Suprapubic skin (tissue), 3 donors: ENCODE measurements around the gene LGALS7.
"Not testable (repeated sequence)": the region's sequence is repeated elsewhere in the genome, so short reads cannot be mapped to it uniquely, and the experiment has no call there.

ENCODE experiments used
- CTCF ChIP-seq, 2 donors: fragments of 200-600 bp in 1 of 2; fragments of 450-650 bp in 1 of 2; sonication (generic) in 1 of 2; IDR thresholded peaks; one replicate each; pipeline ENCODE4 v1.5.1; 2016 to 2019; ENCODE audit warnings: antibody characterized with exemption in 2 of 2, mild to moderate bottlenecking in 1 of 2, moderate library complexity in 1 of 2
- EP300 ChIP-seq: sonication (generic); formaldehyde crosslinking; IDR thresholded peaks from one replicate; pipeline ENCODE4 v1.6.1; 2017; ENCODE audit warnings: antibody characterized with exemption

GRCh38 chr19:38791451-38792064 is 18.2 kb upstream of the LGALS7 start:
- TF ChIP-seq EP300; CTCF (IDR thresholded peaks at IDR 0.05): not testable (repeated sequence)
